NCI-H128 (cell line): ENCODE data around the gene FHOD3.

Experiments used
- DNase-seq: peaks from one replicate; lab custom pipeline; 2025; ENCODE audit not compliant: unreplicated experiment; lab: John Stamatoyannopoulos, UW

FHOD3 gene

GRCh38 chr18:36378205-36378604, 80.7 kb downstream of the FHOD3 start:
- no peak for DNase-seq

- no peak for DNase-seq
Measured at GRCh38 chr18:36379435-36379984, 82.0 kb downstream of the FHOD3 start.

- DNase-seq: no peak
Measured at GRCh38 chr18:36380173-36380827, 82.8 kb downstream of the FHOD3 start.

- no peak for DNase-seq
Measured at GRCh38 chr18:36381075-36381474, 83.6 kb downstream of the FHOD3 start.

- no peak for DNase-seq
Measured at GRCh38 chr18:36382854-36383253, 85.3 kb downstream of the FHOD3 start.

- DNase-seq: no peak
Measured at GRCh38 chr18:36386150-36386920, 88.8 kb downstream of the FHOD3 start.

GRCh38 chr18:36387310-36387709, 89.8 kb downstream of the FHOD3 start:
- DNase-seq: no peak

GRCh38 chr18:36388310-36388709, 90.8 kb downstream of the FHOD3 start:
- DNase-seq: no peak

- no peak for DNase-seq
Measured at GRCh38 chr18:36389027-36389426, 91.5 kb downstream of the FHOD3 start.

GRCh38 chr18:36389811-36390581, 92.5 kb downstream of the FHOD3 start:
- no peak for DNase-seq

GRCh38 chr18:36391426-36392145, 94.1 kb downstream of the FHOD3 start:
- DNase-seq: no peak

GRCh38 chr18:36392164-36392978, 94.9 kb downstream of the FHOD3 start:
- DNase-seq: no peak

- no peak for DNase-seq
Measured at GRCh38 chr18:36392979-36393287, 95.4 kb downstream of the FHOD3 start.

- no peak for DNase-seq
Measured at GRCh38 chr18:36394486-36394885, 97.0 kb downstream of the FHOD3 start.

- DNase-seq: no peak
Measured at GRCh38 chr18:36396190-36396589, 98.7 kb downstream of the FHOD3 start.

GRCh38 chr18:36397033-36397432, 99.5 kb downstream of the FHOD3 start:
- no peak for DNase-seq

- DNase-seq: no peak
Measured at GRCh38 chr18:36398419-36398818, 100.9 kb downstream of the FHOD3 start.

- DNase-seq: no peak
Measured at GRCh38 chr18:36399055-36399454, 101.5 kb downstream of the FHOD3 start.

- DNase-seq: no peak
Measured at GRCh38 chr18:36401462-36401861, 103.9 kb downstream of the FHOD3 start.

GRCh38 chr18:36402765-36403396, 105.4 kb downstream of the FHOD3 start:
- DNase-seq: no peak
